ENCODE measurements around the gene EEF1AKMT1.

Gene EEF1AKMT1

GRCh38 chr13:20700288-20700687 is 73.5 kb downstream of the EEF1AKMT1 start:
- DNase-seq, result no peak
- Histone ChIP-seq H3K27me3 (replicated peaks) (no peaks in the 10 kb centered on the region), H3K4me3 (ENCODE audit: low read depth, low read length) (no peak overlapping the region), H3K36me3 (replicated peaks) (no peaks in the 10 kb centered on the region), H3K27ac (no peak overlapping the region)
- no peak for TF ChIP-seq CTCF (IDR thresholded peaks at IDR 0.05; ENCODE audit: low read depth, low read length, missing control alignments)
- in situ Hi-C loops (cut with HindIII; ENCODE audit: low pct_ligation_motif_present, low sequenced_read_pairs), result no loop called here

- H3K27me3 ChIP-seq (replicated peaks), result no peaks in the 10 kb centered on the region
- no peak for DNase-seq
- in situ Hi-C loops (cut with HindIII; ENCODE audit: low pct_ligation_motif_present, low sequenced_read_pairs), result no loop called here
- no peak for TF ChIP-seq CTCF (IDR thresholded peaks at IDR 0.05; ENCODE audit: low read depth, low read length, missing control alignments)
- no peak overlapping the region for H3K4me3 ChIP-seq (ENCODE audit: low read depth, low read length)
- no peak overlapping the region for H3K27ac ChIP-seq
- no peaks in the 10 kb centered on the region for H3K36me3 ChIP-seq (replicated peaks)
These were observed 74.0 kb downstream of the EEF1AKMT1 start for GRCh38 chr13:20699715-20700114.

- Histone ChIP-seq H3K27me3 (replicated peaks) (no peaks in the 10 kb centered on the region), H3K27ac (no peak overlapping the region), H3K36me3 (replicated peaks) (no peaks in the 10 kb centered on the region), H3K4me3 (ENCODE audit: low read depth, low read length) (no peak overlapping the region)
- DNase-seq, result no peak
- no peak for TF ChIP-seq CTCF (IDR thresholded peaks at IDR 0.05; ENCODE audit: low read depth, low read length, missing control alignments)
- in situ Hi-C loops (cut with HindIII; ENCODE audit: low pct_ligation_motif_present, low sequenced_read_pairs), result no loop called here
These were observed 77.7 kb downstream of the EEF1AKMT1 start for GRCh38 chr13:20696073-20696472.

GRCh38 chr13:20691616-20692015 is 82.1 kb downstream of the EEF1AKMT1 start:
- in situ Hi-C loops (cut with HindIII; ENCODE audit: low pct_ligation_motif_present, low sequenced_read_pairs), result no loop called here
- TF ChIP-seq CTCF (IDR thresholded peaks at IDR 0.05; ENCODE audit: low read depth, low read length, missing control alignments), result no peak
- no peaks in the 10 kb centered on the region for H3K27me3 ChIP-seq (replicated peaks)
- no peak overlapping the region for H3K4me3 ChIP-seq (ENCODE audit: low read depth, low read length)
- no peak for DNase-seq
- no peaks in the 10 kb centered on the region for H3K36me3 ChIP-seq (replicated peaks)
- no peak overlapping the region for H3K27ac ChIP-seq

GRCh38 chr13:20689291-20689690 is 84.5 kb downstream of the EEF1AKMT1 start:
- no peaks in the 10 kb centered on the region for H3K36me3 ChIP-seq (replicated peaks)
- H3K27me3 ChIP-seq (replicated peaks), result no peaks in the 10 kb centered on the region
- no peak overlapping the region for H3K4me3 ChIP-seq (ENCODE audit: low read depth, low read length)
- no peak for TF ChIP-seq CTCF (IDR thresholded peaks at IDR 0.05; ENCODE audit: low read depth, low read length, missing control alignments)
- no peak for DNase-seq
- in situ Hi-C loops (cut with HindIII; ENCODE audit: low pct_ligation_motif_present, low sequenced_read_pairs), result no loop called here
- H3K27ac ChIP-seq, result no peak overlapping the region

- Histone ChIP-seq H3K36me3 (replicated peaks) (no peaks in the 10 kb centered on the region), H3K27me3 (replicated peaks) (no peaks in the 10 kb centered on the region), H3K27ac (no peak overlapping the region), H3K4me3 (ENCODE audit: low read depth, low read length) (no peak overlapping the region)
- peak; percentile 12 for DNase-seq
- in situ Hi-C loops (cut with HindIII; ENCODE audit: low pct_ligation_motif_present, low sequenced_read_pairs), result no loop called here
- TF ChIP-seq CTCF (IDR thresholded peaks at IDR 0.05; ENCODE audit: low read depth, low read length, missing control alignments), result no peak
These were observed 86.7 kb downstream of the EEF1AKMT1 start for GRCh38 chr13:20686863-20687579.
